Pancreas (tissue), 10 donors: ENCODE results near the gene GALT. TPM values are rescaled to one million over a fixed set of nuclear protein-coding genes. Genes with fewer than 3 reads are reported as not detected.

Source experiments
- ATAC-seq, 4 donors: fragments of 200-7000 bp; cut with Tn5 transposase; one replicate each; pipeline versions ENCODE4 v1.8.0 to v1.9.1; 2020; ENCODE audit warnings: mild to moderate bottlenecking in 4 of 4, moderate library complexity in 4 of 4
- DNase-seq, 6 donors: peaks; one replicate each; pipeline ENCODE4 v3.0.0-alpha.2; 2020
- FAIRE-seq: peaks from 2 replicates; lab custom pipeline; 2012; peaks lifted over from hg19 to GRCh38; lab: Jason Lieb, UNC
- H3K27ac ChIP-seq, 4 donors: fragments of 200-600 bp; sonication (generic); 1 replicate in 3 of 4; 2 replicates in 1 of 4; pipeline versions ENCODE4 v1.5.0 to v1.8.0; 2020
- H3K27me3 ChIP-seq, 4 donors: fragments of 200-600 bp; one replicate each; pipeline ENCODE4 v1.8.0; 2021
- H3K36me3 ChIP-seq, 3 donors: fragments of 200-600 bp; sonication (generic) in 1 of 3; one replicate each; pipeline versions ENCODE4 v1.5.0 to v1.8.0; 2020 to 2021
- H3K4me1 ChIP-seq, 3 donors: fragments of 200-600 bp; one replicate each; pipeline ENCODE4 v1.8.0; 2021
- H3K4me3 ChIP-seq, 4 donors: fragments of 200-600 bp; sonication (generic) in 2 of 4; one replicate each; pipeline versions ENCODE4 v1.5.0 to v1.8.0; 2020 to 2021
- H3K9me3 ChIP-seq, 4 donors: fragments of 200-600 bp; one replicate each; pipeline ENCODE4 v1.8.0; 2021
- CTCF ChIP-seq, 4 donors: fragments of 200-600 bp; sonication (generic) in 3 of 4; IDR thresholded peaks; one replicate each; pipeline versions ENCODE4 v1.5.0 to v1.8.0; 2021; ENCODE audit warnings: antibody characterized with exemption in 4 of 4
- WGBS, 2 donors: extraction: QIAGEN DNeasy Blood & Tissue Kit; methylation state at CpG; one replicate each; pipeline ENCODE4 v1.1.7; 2013; 5-methylcytosine and 5-hydroxymethylcytosine counted together
- intact Hi-C, 3 donors: fragments of 100-400 bp; cut with DNase I; formaldehyde crosslinking; loops; one replicate each; pipeline versions ENCODE4 v1.11.1 to v1.14.2; 2022
- polyA plus RNA-seq, 2 donors: library from polyadenylated mRNA; stranded (reverse); fragments of 200-250 nt; gene quantifications; one replicate each; pipeline ENCODE4 v1.2.3, GENCODE V29; 2013
- total RNA-seq, 6 donors: library from RNA; stranded (reverse); fragmentation: NEBNext Ultra II Directional in 4 of 6; extraction: Animal tissue kit (Norgen Biotek cat#: 25700) in 4 of 6; gene quantifications; one replicate each; pipeline versions ENCODE4 v1.2.1 to v1.2.4, GENCODE V29; 2021 to 2023
- donor health status: healthy with polysubstance abuse.
- donor health status: DM: no; HTN: no; CAD: no; lungs with moderate emphysema.
- donor health status: DM: no; HTN: no; CAD: no.
- donor health status: control.
- donor health status: control.
- donor health status: Bipolar disorder and iron deficiency.
- donor health status: DM: yes; HTN: yes; CAD: no.
- donor health status: DM: no; HTN: no; CAD: no.
- donor health status: DM: no; HTN: no; CAD: no.
- donor health status: DM: yes; HTN: yes; CAD: no.

Gene GALT
- total and polyA plus RNA-seq, 8 donors = 11.0 to 60.5 (median 21.1) TPM

- WGBS, 2 donors = 90 to 94% methylated on average over 2 of the region's 2 CpGs
- ATAC-seq (no peak), FAIRE-seq (no peak), DNase-seq (no peak)
- intact Hi-C loops = no loop called here
- peaks cover 0 to 10% (median 9%) of the 10 kb centered on the region in 3 donors for H3K4me1 ChIP-seq
- H3K36me3 ChIP-seq = peaks cover 0 to 21% (median 7%) of the 10 kb centered on the region in 3 donors
- H3K9me3 ChIP-seq = no peaks in the 10 kb centered on the region
- TF ChIP-seq CTCF (IDR thresholded peaks at IDR 0.05) = no peak
- H3K27me3 ChIP-seq = no peaks in the 10 kb centered on the region
- no peak overlapping the region for H3K4me3 ChIP-seq
- H3K27ac ChIP-seq = no peak overlapping the region
Measured at GRCh38 chr9:34615132-34615531, 31.3 kb upstream of the GALT start.

- Histone ChIP-seq H3K27ac (no peak within 1 kb of the TSS), H3K4me1 (peaks cover 0 to 8% (median 5%) of the 10 kb centered on the region in 3 donors), H3K9me3 (no peaks in the 10 kb centered on the region), H3K36me3 (peaks cover 0 to 21% (median 7%) of the 10 kb centered on the region in 3 donors), H3K27me3 (peaks cover 0 to 18% (median 6%) of the 10 kb centered on the region in 4 donors), H3K4me3 (peak within 1 kb of the TSS; percentile 84 to 94 (median 92))
- WGBS, 2 donors = 3 to 4% methylated on average over 42 to 43 of the region's 43 CpGs
- no peak for TF ChIP-seq CTCF (IDR thresholded peaks at IDR 0.05)
- ATAC-seq (peak; percentile 99 to 100 (median 100)), FAIRE-seq (peak; percentile 73), DNase-seq (peak; percentile 82 to 95 (median 92))
- intact Hi-C loops = no loop called here
Measured at GRCh38 chr9:34620061-34620994, 26.1 kb upstream of the GALT start, which contains the start of gene DCTN3. Gene DCTN3, minus strand, starts transcription at chr9:34620495. Its CDS starts 31 bp downstream, at chr9:34620464.

- ATAC-seq = no peak
- H3K9me3 ChIP-seq = no peaks in the 10 kb centered on the region
- DNase-seq = no peak
- intact Hi-C loops = no loop called here
- peaks cover 0 to 11% (median 5%) of the 10 kb centered on the region in 3 donors for H3K4me1 ChIP-seq
- H3K36me3 ChIP-seq = no peaks in the 10 kb centered on the region
- FAIRE-seq = no peak
- no peak overlapping the region for H3K27ac ChIP-seq
- peaks cover 0 to 28% (median 8%) of the 10 kb centered on the region in 4 donors for H3K27me3 ChIP-seq
- no peak overlapping the region for H3K4me3 ChIP-seq
- WGBS, 2 donors = 19 to 23% methylated on average over 45 to 63 of the region's 63 CpGs
- no peak for TF ChIP-seq CTCF (IDR thresholded peaks at IDR 0.05)
Measured at GRCh38 chr9:34623374-34624235, 22.9 kb upstream of the GALT start.

GRCh38 chr9:34624475-34625185 is 21.8 kb upstream of the GALT start:
- Histone ChIP-seq H3K4me3 (no peak overlapping the region), H3K9me3 (no peaks in the 10 kb centered on the region), H3K27ac (no peak overlapping the region), H3K27me3 (peaks cover 0 to 28% (median 8%) of the 10 kb centered on the region in 4 donors), H3K4me1 (peaks cover 0 to 9% (median 2%) of the 10 kb centered on the region in 3 donors), H3K36me3 (no peaks in the 10 kb centered on the region)
- intact Hi-C loops = no loop called here
- 33 to 35% methylated on average over 36 to 39 of the region's 39 CpGs for WGBS, 2 donors
- DNase-seq = no peak
- no peak for FAIRE-seq
- no peak for TF ChIP-seq CTCF (IDR thresholded peaks at IDR 0.05)
- ATAC-seq = no peak
